Cardiac muscle cell (in vitro differentiated cells and primary cell): ENCODE data around the gene UHMK1. TPM values are rescaled to one million over a fixed set of nuclear protein-coding genes. Genes with fewer than 3 reads are reported as not detected.

Source experiments
- DNase-seq, 2 donors: peaks; one replicate each; pipeline versions ENCODE4 v3.0.0 to v3.0.0-alpha.2; 2010 to 2017; ENCODE audit warnings: low read depth in 1 of 2, low spot score in 1 of 2
- H3K27ac ChIP-seq: fragments of 200-600 bp; sonication (generic); 2 replicates; pipeline ENCODE4 v1.5.1; 2016
- H3K27me3 ChIP-seq: fragments of 200-600 bp; sonication (generic); 2 replicates; pipeline ENCODE4 v1.6.0; 2016; ENCODE audit warnings: control low read depth
- H3K36me3 ChIP-seq: fragments of 200-600 bp; sonication (generic); 2 replicates; pipeline ENCODE4 v1.5.1; 2016; ENCODE audit warnings: control low read depth
- H3K4me1 ChIP-seq: fragments of 200-600 bp; sonication (generic); 2 replicates; pipeline ENCODE4 v1.8.1; 2017; ENCODE audit warnings: low read depth, mild to moderate bottlenecking, mixed run types
- H3K4me3 ChIP-seq: fragments of 200-600 bp; sonication (generic); 2 replicates; pipeline ENCODE4 v1.5.1; 2016; ENCODE audit warnings: mild to moderate bottlenecking
- H3K9me3 ChIP-seq: fragments of 200-600 bp; sonication (generic); 2 replicates; pipeline ENCODE4 v1.5.1; 2017; ENCODE audit warnings: low read depth, mild to moderate bottlenecking, control low read depth
- polyA plus RNA-seq: library from polyadenylated mRNA; unstranded; fragments of >200 nt; fragmentation: Nextera tagmentation; extraction: Ambion mirVana; gene quantifications from 2 replicates; pipeline ENCODE4 v1.2.1, GENCODE V29; 2016
- total RNA-seq: library from RNA; depleted of rRNA; stranded (reverse); fragments of >200 nt; gene quantifications from 2 replicates; pipeline ENCODE4 v1.2.3, GENCODE V29; 2016
- TF ChIP-seq, protein P1 (sequence below): IDR thresholded peaks from 2 replicates; pipeline ENCODE4 v1.5.1; 2012; ENCODE audit warnings: low read depth, mild to moderate bottlenecking, low read length

The UHMK1 gene
- total and polyA plus RNA-seq, 2 experiments from 2014 or later, result 3.5 to 17.2 TPM

DNA sequence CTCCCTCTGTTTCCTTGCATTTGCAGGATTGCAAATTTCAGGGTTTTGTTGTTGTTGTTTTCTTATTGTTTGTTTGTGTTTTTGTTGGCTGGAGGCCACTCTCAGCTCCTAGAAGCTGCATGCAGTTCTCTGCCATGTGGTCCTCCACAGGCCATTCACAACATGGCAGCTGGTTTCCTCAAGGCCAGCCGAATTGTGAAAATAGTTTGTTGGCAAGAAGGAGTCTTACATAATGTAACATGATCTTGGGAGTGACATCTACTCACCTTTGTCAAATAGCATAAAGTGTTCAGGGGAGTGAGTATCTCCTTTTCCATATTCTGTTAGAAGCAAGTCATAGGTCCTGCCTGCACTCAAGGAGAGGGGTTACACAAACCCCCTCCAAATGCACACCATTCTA is 53.3 kb downstream of the UHMK1 start:
- TF ChIP-seq, protein P1, sequence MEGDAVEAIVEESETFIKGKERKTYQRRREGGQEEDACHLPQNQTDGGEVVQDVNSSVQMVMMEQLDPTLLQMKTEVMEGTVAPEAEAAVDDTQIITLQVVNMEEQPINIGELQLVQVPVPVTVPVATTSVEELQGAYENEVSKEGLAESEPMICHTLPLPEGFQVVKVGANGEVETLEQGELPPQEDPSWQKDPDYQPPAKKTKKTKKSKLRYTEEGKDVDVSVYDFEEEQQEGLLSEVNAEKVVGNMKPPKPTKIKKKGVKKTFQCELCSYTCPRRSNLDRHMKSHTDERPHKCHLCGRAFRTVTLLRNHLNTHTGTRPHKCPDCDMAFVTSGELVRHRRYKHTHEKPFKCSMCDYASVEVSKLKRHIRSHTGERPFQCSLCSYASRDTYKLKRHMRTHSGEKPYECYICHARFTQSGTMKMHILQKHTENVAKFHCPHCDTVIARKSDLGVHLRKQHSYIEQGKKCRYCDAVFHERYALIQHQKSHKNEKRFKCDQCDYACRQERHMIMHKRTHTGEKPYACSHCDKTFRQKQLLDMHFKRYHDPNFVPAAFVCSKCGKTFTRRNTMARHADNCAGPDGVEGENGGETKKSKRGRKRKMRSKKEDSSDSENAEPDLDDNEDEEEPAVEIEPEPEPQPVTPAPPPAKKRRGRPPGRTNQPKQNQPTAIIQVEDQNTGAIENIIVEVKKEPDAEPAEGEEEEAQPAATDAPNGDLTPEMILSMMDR, result no peak
- H3K27me3 ChIP-seq, result no peaks in the 10 kb centered on the region
- no peaks in the 10 kb centered on the region for H3K4me1 ChIP-seq
- H3K4me3 ChIP-seq, result no peak overlapping the region
- no peaks in the 10 kb centered on the region for H3K36me3 ChIP-seq
- no peaks in the 10 kb centered on the region for H3K9me3 ChIP-seq
- no peak for DNase-seq
- no peak overlapping the region for H3K27ac ChIP-seq

DNA sequence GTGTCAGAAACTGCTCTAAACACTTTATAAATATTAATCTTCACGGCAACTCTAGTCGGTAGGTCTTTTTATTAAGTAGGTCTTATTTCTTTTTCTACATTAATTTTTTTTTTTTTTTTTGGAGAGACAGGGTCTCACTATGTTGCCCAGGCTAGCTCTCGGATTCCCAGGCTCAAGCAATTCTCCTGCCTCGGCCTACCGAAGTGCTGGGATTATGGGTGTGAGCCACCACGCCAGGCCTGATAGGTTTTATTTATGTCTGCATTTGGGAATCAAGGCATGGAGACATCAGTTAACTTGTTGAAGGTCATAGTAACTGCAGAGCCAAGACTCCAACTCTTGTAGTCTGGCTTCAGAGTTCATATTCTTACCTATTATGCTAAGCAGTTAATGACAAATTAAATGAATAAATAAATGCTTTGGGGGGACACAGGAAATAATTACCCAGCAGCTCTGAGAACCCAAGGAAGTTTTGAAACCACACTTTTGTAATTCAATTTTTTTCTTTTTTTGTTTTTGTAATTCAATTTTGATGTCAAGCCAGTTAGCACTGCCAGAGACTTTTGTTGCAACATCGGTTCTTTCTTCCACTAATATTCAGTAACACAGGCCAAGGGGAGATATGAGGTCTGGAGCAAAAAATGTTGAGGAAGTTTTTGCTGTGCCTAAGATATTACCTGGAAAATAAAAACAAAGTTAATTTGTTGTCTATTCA is 54.5 kb downstream of the UHMK1 start:
- DNase-seq, result peak in 1 of 2 donors; percentile 78
- Histone ChIP-seq H3K4me1 (no peaks in the 10 kb centered on the region), H3K27me3 (no peaks in the 10 kb centered on the region), H3K4me3 (no peak overlapping the region), H3K36me3 (no peaks in the 10 kb centered on the region), H3K9me3 (no peaks in the 10 kb centered on the region), H3K27ac (no peak overlapping the region)
- TF ChIP-seq, protein P1, result no peak

DNA sequence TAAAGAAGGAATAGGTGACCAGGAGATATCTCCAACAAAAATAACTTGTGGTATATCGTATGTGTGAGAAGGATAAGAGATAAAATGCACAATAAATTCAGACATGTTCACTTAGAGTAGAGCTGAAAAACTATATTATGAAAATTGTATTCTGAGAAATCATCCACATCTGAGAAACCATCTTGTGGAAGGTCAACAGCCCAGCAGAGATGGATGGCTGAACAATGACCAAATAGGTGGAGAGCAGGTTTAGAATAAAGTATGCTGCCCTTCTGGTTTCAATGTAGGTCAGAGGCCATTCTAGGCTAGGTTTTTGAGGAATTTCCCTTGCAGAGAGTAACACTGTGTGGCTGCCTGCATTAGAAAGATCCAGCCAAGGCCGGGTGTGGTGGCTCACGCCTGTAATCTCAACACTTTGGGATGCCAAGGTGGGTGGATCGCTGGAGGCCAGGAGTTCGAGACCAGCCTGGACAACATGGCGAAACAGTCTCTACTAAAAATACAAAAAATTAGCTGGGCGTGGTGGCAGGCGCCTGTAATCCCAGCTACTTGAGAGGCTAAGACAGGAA is 55.1 kb downstream of the UHMK1 start:
- no peaks in the 10 kb centered on the region for H3K36me3 ChIP-seq
- no peaks in the 10 kb centered on the region for H3K4me1 ChIP-seq
- no peak overlapping the region for H3K27ac ChIP-seq
- TF ChIP-seq, protein P1, result no peak
- no peaks in the 10 kb centered on the region for H3K27me3 ChIP-seq
- H3K9me3 ChIP-seq, result no peaks in the 10 kb centered on the region
- no peak overlapping the region for H3K4me3 ChIP-seq
- no peak for DNase-seq

DNA sequence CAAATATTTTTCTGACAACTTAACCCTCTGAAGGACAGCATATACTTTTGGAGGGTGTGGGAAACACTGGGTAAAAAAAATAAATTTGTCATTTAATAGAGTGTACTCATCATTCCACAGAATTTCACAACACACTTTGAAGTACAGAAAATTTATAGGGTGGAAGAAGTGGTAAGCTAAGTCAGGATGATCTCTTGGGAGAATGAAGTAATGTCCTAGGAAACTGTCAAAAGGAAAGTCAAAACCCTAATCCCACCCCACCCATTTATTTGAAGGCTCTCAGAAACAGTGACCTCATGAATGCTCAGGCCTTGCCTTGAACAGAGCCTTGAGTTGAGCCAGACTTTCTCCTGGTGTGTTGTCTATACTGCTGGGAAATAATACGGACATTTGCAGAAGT is 56.6 kb downstream of the UHMK1 start:
- H3K4me3 ChIP-seq, result no peak overlapping the region
- no peak overlapping the region for H3K27ac ChIP-seq
- H3K4me1 ChIP-seq, result no peaks in the 10 kb centered on the region
- no peaks in the 10 kb centered on the region for H3K36me3 ChIP-seq
- no peak for DNase-seq
- TF ChIP-seq, protein P1, result no peak
- no peaks in the 10 kb centered on the region for H3K27me3 ChIP-seq
- no peaks in the 10 kb centered on the region for H3K9me3 ChIP-seq

DNA sequence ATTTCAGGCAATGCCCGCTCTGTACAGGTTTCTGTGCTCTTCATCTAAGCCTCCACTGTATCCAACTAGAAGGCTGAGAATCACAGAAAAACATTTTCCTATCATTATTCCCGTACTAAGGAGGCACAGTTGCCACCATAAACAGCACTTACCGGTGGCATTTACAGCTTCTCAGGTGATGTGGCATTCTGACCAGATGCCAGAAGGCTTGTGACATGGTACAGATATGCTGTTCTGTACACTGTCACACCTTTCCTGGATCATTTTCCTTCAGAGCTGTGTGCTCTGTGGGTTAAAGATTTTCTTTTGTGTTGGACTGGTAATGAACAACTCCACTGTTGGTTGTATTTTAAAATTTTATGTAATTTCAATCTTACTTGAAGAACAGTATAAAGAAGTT is 59.9 kb downstream of the UHMK1 start:
- no peak overlapping the region for H3K4me3 ChIP-seq

More for the DNA sequence above, 59.9 kb downstream of the UHMK1 start:
- Histone ChIP-seq H3K4me1 (peaks cover 8% of the 10 kb centered on the region), H3K27me3 (no peaks in the 10 kb centered on the region), H3K27ac (no peak overlapping the region), H3K36me3 (no peaks in the 10 kb centered on the region), H3K9me3 (no peaks in the 10 kb centered on the region)
- DNase-seq, result no peak
- TF ChIP-seq, protein P1, result no peak
